RPMI8226 (cell line): ENCODE data around the gene FAM13C.

Source experiments
- DNase-seq: peaks from one replicate; pipeline ENCODE4 v3.0.0-alpha.2; 2015

FAM13C gene

DNA sequence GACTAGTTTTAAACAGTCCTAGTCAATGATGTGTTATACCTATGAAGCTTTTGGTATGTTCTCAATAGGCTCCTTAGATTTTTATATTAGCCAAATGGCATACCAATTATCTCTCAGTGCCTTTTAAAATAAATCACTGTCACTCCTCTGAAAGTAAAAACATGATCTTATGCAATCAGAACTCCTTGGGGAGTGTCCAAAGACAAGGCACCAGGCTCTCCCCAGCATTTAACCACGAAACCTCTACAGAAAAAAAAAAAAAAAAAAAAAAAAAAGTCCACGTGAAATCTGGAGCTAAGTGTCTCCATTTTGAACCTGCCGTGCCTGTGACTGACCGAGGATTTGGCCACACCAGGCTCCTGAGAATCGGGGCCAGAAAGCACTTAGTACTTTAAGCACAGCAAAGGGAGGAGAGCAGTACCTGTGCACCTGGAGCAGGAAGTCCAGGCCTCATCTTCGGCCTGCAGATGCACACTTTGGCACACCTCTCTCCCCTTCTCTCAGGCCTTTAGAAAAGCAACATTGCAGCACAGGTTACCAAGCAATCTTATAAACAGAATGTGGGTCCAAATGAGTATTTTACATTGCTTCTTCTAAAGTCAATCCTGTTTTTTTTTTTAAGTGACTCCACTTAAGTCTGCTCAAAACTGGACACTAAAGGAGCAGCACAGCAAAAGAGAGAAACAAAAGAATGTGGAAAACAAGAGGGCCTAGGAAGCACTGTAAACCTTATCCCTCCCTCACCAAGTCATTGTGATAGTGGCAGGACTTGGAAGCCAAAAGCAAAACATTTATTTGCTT, 1.5 kb downstream of the FAM13C start:
- DNase-seq, result no peak

DNA sequence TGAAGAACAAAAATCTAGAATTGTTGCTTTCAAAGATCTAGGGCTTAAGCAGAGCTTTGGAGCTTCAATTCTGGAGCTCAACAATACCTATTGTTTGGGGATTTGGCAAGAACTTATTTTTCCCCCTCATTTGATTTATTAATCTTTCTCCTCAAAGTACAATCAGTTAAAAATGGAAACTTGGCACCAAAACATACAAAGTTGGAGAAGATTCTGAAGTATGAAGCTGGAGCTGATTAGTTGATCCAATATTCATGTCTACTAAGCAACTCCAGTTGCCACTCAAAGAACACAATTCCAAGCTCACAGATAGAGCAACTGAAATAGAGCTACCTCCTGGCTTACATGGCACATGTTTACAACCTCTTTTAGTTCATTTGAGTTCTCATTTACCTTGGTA, 3.8 kb downstream of the FAM13C start:
- DNase-seq, result no peak

- no peak for DNase-seq
These were observed 7.9 kb downstream of the FAM13C start for GRCh38 chr10:59354434-59354833.

DNA sequence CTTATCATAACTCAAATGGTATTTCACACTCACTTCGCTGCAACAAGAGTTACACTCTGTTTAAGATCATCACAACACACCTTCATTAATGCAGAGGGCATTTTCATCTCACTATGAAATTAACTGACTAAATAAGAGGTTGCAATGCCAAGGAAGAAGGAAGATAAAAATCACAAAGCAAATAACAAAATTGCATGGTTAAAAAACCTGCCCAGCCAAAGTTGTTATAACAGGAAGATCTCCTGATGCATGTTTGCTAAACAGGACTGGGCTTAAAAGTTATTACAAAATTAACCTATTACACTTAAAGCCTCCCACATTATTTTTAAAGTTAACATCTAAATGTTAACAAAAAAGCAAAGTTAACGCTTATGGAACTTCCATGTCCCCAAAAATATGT, 11.8 kb downstream of the FAM13C start:
- no peak for DNase-seq

GRCh38 chr10:59346321-59346720, 16.0 kb downstream of the FAM13C start:
- DNase-seq, result no peak

GRCh38 chr10:59342723-59343122, 19.6 kb downstream of the FAM13C start:
- DNase-seq, result no peak

DNA sequence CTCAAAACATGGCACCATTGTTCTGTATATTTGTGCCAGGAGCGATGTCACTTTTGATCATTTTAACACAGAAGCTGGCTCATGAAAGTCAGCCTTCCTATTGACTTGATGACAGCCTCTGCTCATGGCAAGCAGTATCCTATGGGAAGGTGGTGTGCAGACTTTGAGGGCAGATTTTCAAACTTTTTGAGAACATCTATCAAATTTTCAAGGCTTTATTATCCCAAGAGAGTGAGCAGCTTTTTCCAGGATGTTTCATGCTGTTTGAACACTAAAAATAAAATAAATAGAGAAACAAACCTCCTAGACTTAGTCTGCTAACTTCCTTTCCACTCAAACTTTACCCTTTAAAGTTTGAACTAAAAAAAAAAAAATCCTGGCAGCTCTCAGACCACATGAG, 20.3 kb downstream of the FAM13C start:
- DNase-seq, result no peak

- DNase-seq, result no peak
These were observed 22.1 kb downstream of the FAM13C start for GRCh38 chr10:59340285-59340684.

GRCh38 chr10:59339351-59339750, 23.0 kb downstream of the FAM13C start:
- no peak for DNase-seq

- no peak for DNase-seq
These were observed 25.1 kb downstream of the FAM13C start for GRCh38 chr10:59337201-59337652.

DNA sequence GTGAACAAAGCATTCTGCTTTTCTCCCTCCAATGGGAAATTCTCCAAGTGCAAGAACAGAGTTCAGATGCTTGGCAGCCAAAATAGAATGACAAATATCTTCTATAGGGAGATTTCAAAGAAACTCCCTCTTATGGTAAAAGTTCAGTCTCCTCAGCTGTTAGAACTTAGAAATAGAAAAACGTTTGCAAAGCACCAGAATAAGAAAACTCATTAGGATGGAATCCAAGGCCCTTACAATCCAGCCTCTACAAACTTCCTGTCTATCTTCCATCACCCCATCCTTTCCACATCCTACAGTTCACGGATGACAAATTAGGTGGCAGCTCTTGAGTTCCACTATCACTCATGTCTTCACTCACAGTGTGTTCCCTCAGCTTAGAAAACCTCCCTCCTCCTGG, 25.7 kb downstream of the FAM13C start:
- DNase-seq, result no peak

DNA sequence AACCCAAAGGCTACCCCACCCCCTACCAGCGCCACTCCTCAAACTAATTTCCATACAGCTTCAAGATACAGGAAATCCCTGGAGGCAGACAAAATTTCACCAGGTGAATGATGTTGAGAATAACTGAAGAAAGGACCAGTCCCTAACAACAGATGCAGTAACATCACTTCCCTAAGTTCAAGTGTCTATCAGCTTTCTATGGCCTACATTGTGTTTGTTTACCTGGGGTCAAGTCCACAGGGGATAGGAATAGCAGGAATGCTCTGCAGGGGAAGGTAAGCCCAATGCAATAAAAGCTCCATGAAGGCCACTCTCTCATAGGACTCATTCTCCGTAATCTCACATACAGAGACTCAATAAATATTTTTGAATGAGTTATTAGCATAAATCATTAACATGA, 26.9 kb downstream of the FAM13C start:
- DNase-seq, result no peak

DNA sequence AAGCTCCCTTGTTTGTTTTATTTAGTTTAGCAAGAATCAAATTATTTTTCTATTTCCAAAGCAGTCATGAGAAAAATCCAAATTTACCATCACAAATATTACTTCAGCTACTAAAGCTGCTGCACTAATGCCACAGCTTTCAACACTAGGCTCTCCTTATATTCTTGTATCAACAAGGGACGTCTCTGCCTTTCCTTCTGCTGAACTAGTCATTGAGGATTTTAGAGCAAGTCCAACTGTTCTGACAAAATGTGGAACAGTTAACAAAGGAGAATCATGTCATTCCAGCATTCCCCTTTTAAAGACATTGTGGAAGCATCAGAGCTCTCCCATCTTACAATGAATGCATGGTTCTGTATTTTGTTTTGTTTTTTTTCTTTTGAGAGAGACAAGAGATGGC, 28.6 kb downstream of the FAM13C start:
- no peak for DNase-seq

GRCh38 chr10:59332581-59332980, 29.8 kb downstream of the FAM13C start:
- no peak for DNase-seq

GRCh38 chr10:59331661-59332060, 30.7 kb downstream of the FAM13C start:
- DNase-seq, result no peak

DNA sequence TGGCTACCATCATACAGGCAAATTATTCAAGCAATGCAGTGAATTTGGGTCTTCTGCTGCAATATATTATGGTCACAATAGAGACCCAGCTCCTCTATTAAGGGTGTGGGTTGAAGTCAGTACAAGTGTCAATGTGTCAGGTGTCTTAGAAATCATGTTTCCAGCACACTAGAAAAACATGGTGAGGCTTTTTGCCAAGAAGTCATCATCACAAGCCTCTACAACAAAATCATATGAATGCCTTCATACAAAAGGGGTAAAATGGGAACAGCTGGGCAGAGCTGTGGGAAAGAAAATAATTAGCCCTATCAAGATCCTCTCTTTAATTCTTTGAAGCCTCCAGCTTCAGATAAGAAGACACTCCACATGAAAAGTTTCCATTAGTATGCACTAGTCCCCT, 37.2 kb downstream of the FAM13C start:
- no peak for DNase-seq

DNA sequence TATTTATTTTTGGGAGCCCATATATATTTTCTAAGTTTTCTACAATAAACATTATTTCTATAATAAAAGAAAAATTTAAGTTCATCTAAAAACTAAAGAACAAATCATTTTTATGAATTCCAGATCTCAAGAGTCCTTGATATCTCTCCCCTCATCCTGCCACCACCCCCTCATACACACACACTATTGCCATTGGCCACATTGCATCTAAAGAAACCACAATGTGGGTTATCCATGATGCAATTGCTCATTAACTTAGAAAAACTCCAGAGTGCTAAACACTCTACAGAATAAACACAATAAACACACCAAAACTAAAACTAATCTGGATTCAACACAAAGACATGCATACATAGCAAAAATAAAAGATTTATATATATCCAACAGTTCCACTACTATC, 37.8 kb downstream of the FAM13C start:
- DNase-seq, result no peak

- DNase-seq, result no peak
These were observed 38.4 kb downstream of the FAM13C start for GRCh38 chr10:59323831-59324401.

- DNase-seq, result no peak
These were observed 39.3 kb downstream of the FAM13C start for GRCh38 chr10:59323036-59323459.

- no peak for DNase-seq
These were observed 40.2 kb downstream of the FAM13C start for GRCh38 chr10:59322131-59322530.

DNA sequence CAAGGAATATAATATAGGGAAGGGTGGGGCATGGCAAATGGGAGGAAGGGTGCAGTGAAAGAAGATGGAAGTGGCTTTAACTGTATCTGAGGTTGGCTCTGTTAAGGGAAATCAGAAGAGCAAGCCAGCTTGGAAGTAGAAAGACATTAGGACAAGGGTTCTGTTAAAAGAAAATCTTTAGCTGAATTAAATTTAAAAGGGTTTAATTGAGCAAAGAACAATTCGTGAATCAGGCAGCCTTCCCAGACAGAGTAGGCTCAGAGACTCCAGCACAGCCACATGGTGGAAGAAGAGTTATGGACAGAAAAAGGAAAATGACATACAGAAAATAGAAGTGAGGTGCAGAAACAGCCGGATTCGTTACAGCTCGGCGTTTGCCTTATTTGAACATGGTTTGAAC, 42.0 kb downstream of the FAM13C start:
- no peak for DNase-seq

- DNase-seq, result no peak
These were observed 42.5 kb downstream of the FAM13C start for GRCh38 chr10:59319854-59320253.

GRCh38 chr10:59317066-59317465, 45.3 kb downstream of the FAM13C start:
- DNase-seq, result no peak

- DNase-seq, result no peak
These were observed 46.9 kb downstream of the FAM13C start for GRCh38 chr10:59315465-59315864.

DNA sequence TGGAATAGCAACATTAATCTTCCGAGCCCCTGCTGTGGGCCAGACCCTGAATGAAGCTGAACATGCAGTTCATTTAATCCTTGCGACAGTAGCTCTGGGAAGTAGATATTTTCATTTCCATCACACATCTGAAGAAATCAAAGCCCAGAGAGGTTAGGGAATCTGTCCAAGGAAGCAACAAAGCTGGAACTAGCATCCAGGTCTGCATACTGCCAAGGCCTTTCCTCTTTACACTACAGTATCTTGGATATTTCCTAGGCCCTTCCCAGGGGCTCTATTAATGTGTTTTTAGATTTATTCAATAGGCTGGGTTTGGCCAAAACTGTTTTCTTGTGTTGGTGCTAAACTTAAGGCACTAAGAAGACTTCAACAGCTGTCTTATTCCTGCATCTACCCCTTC, 48.1 kb downstream of the FAM13C start:
- no peak for DNase-seq
